Ovary (tissue), 9 donors: Measurements from ENCODE around the gene JARID2. TPM values are rescaled to one million over a fixed set of nuclear protein-coding genes. Genes with fewer than 3 reads are reported as not detected.

ENCODE experiments used
- DNase-seq, 5 donors: peaks; one replicate each; pipeline ENCODE4 v3.0.0-alpha.2; 2019 to 2020
- H3K27ac ChIP-seq, 2 donors: fragments of 200-600 bp; one replicate each; pipeline versions ENCODE4 v1.5.1 to v1.8.0; 2019 to 2022
- H3K27me3 ChIP-seq: fragments of 200-600 bp; one replicate; pipeline ENCODE4 v1.8.0; 2022
- H3K36me3 ChIP-seq: fragments of 200-600 bp; sonication (generic); one replicate; pipeline ENCODE4 v1.5.1; 2019
- H3K4me1 ChIP-seq: one replicate; pipeline ENCODE4 v1.8.1; 2013; ENCODE audit warnings: mild to moderate bottlenecking, moderate library complexity; ENCODE audit not compliant: insufficient read depth
- H3K4me3 ChIP-seq: fragments of 200-600 bp; sonication (generic); one replicate; pipeline ENCODE4 v1.5.1; 2017
- H3K9me3 ChIP-seq, 2 donors: fragments of 200-600 bp in 1 of 2; sonication (generic) in 1 of 2; one replicate each; pipeline versions ENCODE4 v1.5.1 to v1.8.1; 2013 to 2019; ENCODE audit warnings: mild to moderate bottlenecking in 1 of 2, moderate library complexity in 1 of 2
- CTCF ChIP-seq, 3 donors: fragments of 450-650 bp in 2 of 3; fragments of 200-600 bp in 1 of 3; IDR thresholded peaks; one replicate each; pipeline versions ENCODE4 v1.5.1 to v1.8.0; 2016 to 2022; ENCODE audit warnings: antibody characterized with exemption in 3 of 3, mild to moderate bottlenecking in 1 of 3
- EP300 ChIP-seq: sonication (generic); formaldehyde crosslinking; IDR thresholded peaks from one replicate; pipeline ENCODE4 v1.6.1; 2017; ENCODE audit warnings: antibody characterized with exemption
- POLR2A ChIP-seq: fragments of 450-650 bp; IDR thresholded peaks from one replicate; pipeline ENCODE4 v1.6.1; 2017; ENCODE audit warnings: antibody characterized with exemption, mild to moderate bottlenecking, moderate library complexity
- WGBS, 3 donors: extraction: QIAGEN DNeasy Blood & Tissue Kit in 1 of 3; methylation state at CpG; one replicate each; pipeline versions ENCODE4 v1.1.5 to v1.1.7; 2013 to 2017; 5-methylcytosine and 5-hydroxymethylcytosine counted together
- intact Hi-C, 4 donors: fragments of 100-400 bp; cut with DNase I; formaldehyde crosslinking; loops; one replicate each; pipeline versions ENCODE4 v1.11.0 to v1.15.1; 2022 to 2023
- polyA plus RNA-seq, 2 donors: library from polyadenylated mRNA; stranded (reverse); fragments of 200-250 nt in 1 of 2; fragments of 350-450 nt in 1 of 2; fragmentation: Illumina TruSeq in 1 of 2; extraction: RNeasy Lipid Tissue Mini Kit (QIAGEN cat#74804) in 1 of 2; gene quantifications; one replicate each; pipeline ENCODE4 v1.2.3, GENCODE V29; 2013 to 2014
- total RNA-seq, 7 donors: library from RNA; depleted of rRNA in 2 of 7; stranded (reverse); fragments of >200 nt in 2 of 7; fragmentation: NEBNext Ultra II Directional in 3 of 7; extraction: Animal tissue kit (Norgen Biotek cat#: 25700) in 3 of 7; gene quantifications; one replicate each; pipeline versions ENCODE4 v1.1.0 to v1.2.4, GENCODE V29; 2016 to 2023
- donor health status: DM: no; HTN: no; CAD: no; lungs with moderate emphysema.
- donor health status: DM: no; HTN: no; CAD: no.
- donor health status: Bipolar disorder and iron deficiency.
- donor health status: DM: yes; HTN: yes; CAD: no.
- donor health status: DM: no; HTN: no; CAD: no.
- donor health status: DM: yes; HTN: yes; CAD: no.

The JARID2 gene
- total and polyA plus RNA-seq, 9 donors = 4.5 to 17.4 (median 8.7) TPM

GRCh38 chr6:15549371-15549770 is 303.5 kb downstream of the JARID2 start:
- Histone ChIP-seq H3K36me3 (no peaks in the 10 kb centered on the region), H3K4me1 (peaks cover 1% of the 10 kb centered on the region), H3K4me3 (no peak overlapping the region), H3K27ac (no peak overlapping the region), H3K27me3 (no peaks in the 10 kb centered on the region), H3K9me3 (no peaks in the 10 kb centered on the region)
- intact Hi-C loops = no loop called here
- no peak for DNase-seq
- WGBS, 3 donors = 89 to 90% (median 90%) methylated on average over 13 to 14 of the region's 14 CpGs
- TF ChIP-seq EP300 = no peak
- no peak for TF ChIP-seq POLR2A
- TF ChIP-seq CTCF (IDR thresholded peaks at IDR 0.05) = no peak

- Histone ChIP-seq H3K4me1 (peaks cover 1% of the 10 kb centered on the region), H3K9me3 (no peaks in the 10 kb centered on the region), H3K4me3 (no peak overlapping the region), H3K27me3 (no peaks in the 10 kb centered on the region), H3K27ac (no peak overlapping the region), H3K36me3 (no peaks in the 10 kb centered on the region)
- WGBS, 3 donors = 90 to 97% (median 95%) methylated on average over 2 of the region's 2 CpGs
- TF ChIP-seq EP300 (no peak), CTCF (IDR thresholded peaks at IDR 0.05) (no peak), POLR2A (no peak)
- intact Hi-C loops = no loop called here
- DNase-seq = no peak
Measured at GRCh38 chr6:15550546-15551123, 304.8 kb downstream of the JARID2 start.

- Histone ChIP-seq H3K36me3 (no peaks in the 10 kb centered on the region), H3K9me3 (no peaks in the 10 kb centered on the region), H3K4me1 (peaks cover 1% of the 10 kb centered on the region), H3K27ac (no peak overlapping the region), H3K4me3 (no peak overlapping the region), H3K27me3 (no peaks in the 10 kb centered on the region)
- TF ChIP-seq POLR2A = no peak
- no peak for TF ChIP-seq EP300
- TF ChIP-seq CTCF (IDR thresholded peaks at IDR 0.05) = no peak
- 90 to 91% (median 91%) methylated on average over 7 of the region's 7 CpGs for WGBS, 3 donors
- intact Hi-C loops = no loop called here
- DNase-seq = no peak
Measured at GRCh38 chr6:15551262-15551661, 305.4 kb downstream of the JARID2 start.

GRCh38 chr6:15551798-15552197 is 305.9 kb downstream of the JARID2 start:
- Histone ChIP-seq H3K27ac (no peak overlapping the region), H3K36me3 (no peaks in the 10 kb centered on the region), H3K9me3 (no peaks in the 10 kb centered on the region), H3K4me1 (peaks cover 1% of the 10 kb centered on the region), H3K27me3 (no peaks in the 10 kb centered on the region), H3K4me3 (no peak overlapping the region)
- TF ChIP-seq EP300 (no peak), CTCF (IDR thresholded peaks at IDR 0.05) (no peak), POLR2A (no peak)
- intact Hi-C loops = no loop called here
- DNase-seq = no peak
- WGBS, 3 donors = 61 to 78% (median 72%) methylated on average over 6 of the region's 6 CpGs
